Measurements from ENCODE around the gene ARL11.
"Not testable (repeated sequence)": the region's sequence is repeated elsewhere in the genome, so short reads cannot be mapped to it uniquely, and the experiment has no call there.

The ARL11 gene

DNA sequence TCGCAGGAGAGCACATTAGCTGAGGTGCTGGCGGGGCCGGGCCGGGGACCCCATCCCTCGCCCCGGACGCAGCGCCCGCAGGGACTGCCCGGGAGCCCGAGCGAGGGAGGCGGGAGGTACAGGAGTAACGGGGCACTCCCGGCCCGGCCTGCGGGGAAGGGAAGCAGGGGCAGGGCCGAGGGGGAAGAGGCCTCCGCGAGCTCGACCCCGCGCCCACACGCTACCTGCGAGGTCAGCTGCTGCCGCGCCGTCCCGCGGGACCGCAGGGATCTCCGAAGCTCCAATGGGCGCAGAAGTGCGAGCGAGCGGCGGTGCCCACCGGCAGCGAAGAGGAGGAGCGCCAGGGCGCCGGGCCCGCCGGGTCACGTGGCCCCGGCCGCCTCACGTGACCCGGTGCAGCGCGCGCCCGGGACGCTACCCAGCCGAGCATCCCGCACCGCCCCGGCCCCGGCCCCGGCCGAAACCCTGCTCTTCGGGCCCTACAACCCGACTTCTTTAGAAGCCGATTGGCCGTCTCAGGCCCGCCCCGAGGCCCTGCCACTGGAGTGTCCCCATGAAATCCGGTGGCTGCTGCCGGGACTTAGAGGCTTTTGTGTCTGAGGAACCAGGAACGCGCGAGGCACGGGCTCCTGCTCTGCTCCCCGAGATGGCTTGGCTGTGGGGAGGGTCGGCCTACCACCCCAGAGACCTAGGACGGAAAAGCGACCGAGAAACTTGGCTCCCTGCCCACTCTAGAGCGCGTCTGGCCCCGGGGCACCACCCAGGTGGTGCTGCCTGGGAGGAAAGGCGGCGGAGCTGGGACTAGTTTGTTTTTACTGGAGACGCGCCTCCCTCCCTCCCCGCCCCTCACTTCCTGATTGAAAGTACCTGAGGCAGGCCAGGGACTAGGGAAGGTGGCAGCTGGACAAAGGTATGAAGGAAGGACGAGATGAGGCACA lies 42.8 kb upstream of the ARL11 start, which contains the start of gene RCBTB1:
Gene RCBTB1 (minus strand): TSS at position 339 of the 938 bp plus-strand sequence. CDS start 18,279 bp downstream, outside the sequence.
- Histone ChIP-seq H2AK5ac (ENCODE audit: low read length) (no peak within 1 kb of the TSS), H3K23ac (ENCODE audit: low read length) (no peak within 1 kb of the TSS), H3K79me1 (ENCODE audit: low read length) (peaks cover 9% of the 10 kb centered on the region), H3K4me1 (ENCODE audit: control insufficient read depth in 1 of 2, insufficient read depth in 2 of 2, low read length in 2 of 2) (peaks cover 0 to 3% of the 10 kb centered on the region in 2 experiments), H4K8ac (ENCODE audit: low read depth, low read length) (peak within 1 kb of the TSS; percentile 96), H4K91ac (ENCODE audit: low read depth, low read length) (peak within 1 kb of the TSS; percentile 81), H2BK12ac (ENCODE audit: low read length) (no peak within 1 kb of the TSS), H3K36me3 (ENCODE audit: control insufficient read depth in 1 of 2, insufficient read depth in 2 of 2, low read length in 2 of 2) (peaks cover 0 to 2% of the 10 kb centered on the region in 2 experiments), H3K14ac (ENCODE audit: low read length) (peak within 1 kb of the TSS; percentile 85), H3K27ac (ENCODE audit: low read depth, low read length) (peak within 1 kb of the TSS; percentile 62), H3K79me2 (ENCODE audit: control insufficient read depth, insufficient read depth, low read length, poor library complexity) (peaks cover 6% of the 10 kb centered on the region), H3K4me3 (ENCODE audit: low read depth, low read length) (peak within 1 kb of the TSS; percentile 97), H3K27me3 (ENCODE audit: insufficient read depth, low read length) (no peaks in the 10 kb centered on the region), H2AFZ (ENCODE audit: insufficient read depth, low read length, poor library complexity) (peak within 1 kb of the TSS; percentile 85), H4K12ac (ENCODE audit: low read depth, low read length) (peak within 1 kb of the TSS; percentile 89), H3K4me2 (ENCODE audit: low read length) (peak within 1 kb of the TSS; percentile 80), H3K9ac (ENCODE audit: low read length) (peak within 1 kb of the TSS; percentile 88), H3K18ac (ENCODE audit: low read length) (peak within 1 kb of the TSS; percentile 89), H2BK5ac (ENCODE audit: low read depth, low read length, poor library complexity) (peak within 1 kb of the TSS; percentile 55), H2BK120ac (ENCODE audit: insufficient read depth, low read length, poor library complexity) (peak within 1 kb of the TSS; percentile 84), H3K9me3 (ENCODE audit: insufficient read depth, low read depth, low read length) (no peaks in the 10 kb centered on the region), H3K4ac (ENCODE audit: low read depth, low read length) (peak within 1 kb of the TSS; percentile 61)
- peak; percentile 61 to 75 for DNase-seq
- WGBS (ENCODE audit: extremely low coverage, insufficient coverage, insufficient read length): no CpG with 5 or more reads among the region's 87 CpGs

DNA sequence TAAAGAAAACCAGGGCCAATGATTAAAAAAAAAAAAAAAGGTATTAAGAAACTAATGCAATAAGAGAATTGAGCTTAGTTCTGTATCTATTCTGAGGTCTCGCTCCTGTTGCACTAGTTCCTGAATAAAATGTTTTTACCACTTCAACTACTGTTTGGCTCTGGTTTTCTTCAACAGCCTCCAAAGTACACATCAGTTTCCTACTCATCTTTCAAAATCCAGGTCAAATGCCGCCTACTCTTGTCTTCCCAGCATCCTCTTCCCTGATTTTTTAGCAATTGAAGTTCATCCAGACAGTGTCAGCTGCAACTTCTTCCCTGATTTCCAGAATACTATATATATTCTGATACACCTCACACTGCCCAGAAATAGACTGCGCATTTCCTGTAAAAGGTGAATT lies 41.6 kb upstream of the ARL11 start:
- DNase-seq: no peak
- H2BK5ac ChIP-seq (ENCODE audit: low read depth, low read length, poor library complexity): no peak overlapping the region
- WGBS (ENCODE audit: extremely low coverage, insufficient coverage, insufficient read length): no CpG with 5 or more reads among the region's 3 CpGs
- H2AK5ac ChIP-seq (ENCODE audit: low read length): no peak overlapping the region
- H3K18ac ChIP-seq (ENCODE audit: low read length): no peak overlapping the region
- no peak overlapping the region for H2BK120ac ChIP-seq (ENCODE audit: insufficient read depth, low read length, poor library complexity)
- H2BK12ac ChIP-seq (ENCODE audit: low read length): no peak overlapping the region
- no peak overlapping the region for H3K14ac ChIP-seq (ENCODE audit: low read length)
- H4K91ac ChIP-seq (ENCODE audit: low read depth, low read length): no peak overlapping the region
- H2AFZ ChIP-seq (ENCODE audit: insufficient read depth, low read length, poor library complexity): no peak overlapping the region
- H3K36me3 ChIP-seq (ENCODE audit: control insufficient read depth in 1 of 2, insufficient read depth in 2 of 2, low read length in 2 of 2): no peaks in the 10 kb centered on the region
- H3K4me1 ChIP-seq (ENCODE audit: control insufficient read depth in 1 of 2, insufficient read depth in 2 of 2, low read length in 2 of 2): peaks cover 0 to 3% of the 10 kb centered on the region in 2 experiments
- peaks cover 9% of the 10 kb centered on the region for H3K79me1 ChIP-seq (ENCODE audit: low read length)
- no peak overlapping the region for H3K27ac ChIP-seq (ENCODE audit: low read depth, low read length)
- no peak overlapping the region for H3K9ac ChIP-seq (ENCODE audit: low read length)
- H4K8ac ChIP-seq (ENCODE audit: low read depth, low read length): no peak overlapping the region
- H3K9me3 ChIP-seq (ENCODE audit: insufficient read depth, low read depth, low read length): no peaks in the 10 kb centered on the region
- H3K27me3 ChIP-seq (ENCODE audit: insufficient read depth, low read length): no peaks in the 10 kb centered on the region
- no peak overlapping the region for H3K4me2 ChIP-seq (ENCODE audit: low read length)
- no peak overlapping the region for H3K23ac ChIP-seq (ENCODE audit: low read length)
- no peak overlapping the region for H4K12ac ChIP-seq (ENCODE audit: low read depth, low read length)
- no peak overlapping the region for H3K4ac ChIP-seq (ENCODE audit: low read depth, low read length)
- peaks cover 6% of the 10 kb centered on the region for H3K79me2 ChIP-seq (ENCODE audit: control insufficient read depth, insufficient read depth, low read length, poor library complexity)
- H3K4me3 ChIP-seq (ENCODE audit: low read depth, low read length): no peak overlapping the region

DNA sequence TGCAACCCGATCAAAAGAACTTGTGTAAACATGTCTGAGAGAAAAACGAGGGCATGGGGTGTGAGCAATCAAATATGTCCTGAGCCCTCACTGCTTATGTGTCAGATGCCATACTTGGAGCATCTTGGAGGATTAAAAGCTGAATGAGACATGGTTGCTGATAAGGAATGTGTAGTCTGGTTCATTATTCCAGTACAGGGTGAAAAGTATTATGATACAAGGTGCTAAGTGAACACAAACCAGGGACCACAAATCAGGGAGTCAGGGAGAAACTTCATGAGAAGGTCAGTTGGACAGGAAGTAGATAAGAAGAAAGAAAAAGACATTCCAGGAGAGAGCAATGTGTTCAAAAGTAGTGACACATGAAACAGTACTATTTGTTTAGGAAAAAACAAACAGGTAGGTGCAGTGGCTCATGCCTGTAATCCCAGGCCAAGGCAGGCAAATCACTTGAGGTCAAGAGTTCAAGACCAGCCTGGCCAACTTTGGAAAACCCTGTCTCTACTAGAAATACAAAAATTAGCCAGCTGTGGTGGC lies 40.9 kb upstream of the ARL11 start:
- no peak overlapping the region for H4K12ac ChIP-seq (ENCODE audit: low read depth, low read length)
- H3K14ac ChIP-seq (ENCODE audit: low read length): no peak overlapping the region
- no peak overlapping the region for H3K23ac ChIP-seq (ENCODE audit: low read length)
- H4K91ac ChIP-seq (ENCODE audit: low read depth, low read length): no peak overlapping the region
- WGBS (ENCODE audit: extremely low coverage, insufficient coverage, insufficient read length): no CpG with 5 or more reads among the region's 2 CpGs
- H3K4me1 ChIP-seq (ENCODE audit: control insufficient read depth in 1 of 2, insufficient read depth in 2 of 2, low read length in 2 of 2): peaks cover 0 to 3% of the 10 kb centered on the region in 2 experiments
- H4K8ac ChIP-seq (ENCODE audit: low read depth, low read length): no peak overlapping the region
- H3K36me3 ChIP-seq (ENCODE audit: control insufficient read depth in 1 of 2, insufficient read depth in 2 of 2, low read length in 2 of 2): no peaks in the 10 kb centered on the region
- no peak overlapping the region for H3K4me3 ChIP-seq (ENCODE audit: low read depth, low read length)
- H3K9ac ChIP-seq (ENCODE audit: low read length): no peak overlapping the region
- no peak overlapping the region for H2AK5ac ChIP-seq (ENCODE audit: low read length)
- no peak overlapping the region for H3K27ac ChIP-seq (ENCODE audit: low read depth, low read length)
- no peak overlapping the region for H2BK120ac ChIP-seq (ENCODE audit: insufficient read depth, low read length, poor library complexity)
- no peak overlapping the region for H3K4me2 ChIP-seq (ENCODE audit: low read length)
- no peak for DNase-seq
- H3K4ac ChIP-seq (ENCODE audit: low read depth, low read length): no peak overlapping the region
- H2BK12ac ChIP-seq (ENCODE audit: low read length): no peak overlapping the region
- no peaks in the 10 kb centered on the region for H3K27me3 ChIP-seq (ENCODE audit: insufficient read depth, low read length)
- H3K9me3 ChIP-seq (ENCODE audit: insufficient read depth, low read depth, low read length): no peaks in the 10 kb centered on the region
- no peak overlapping the region for H3K18ac ChIP-seq (ENCODE audit: low read length)
- H3K79me2 ChIP-seq (ENCODE audit: control insufficient read depth, insufficient read depth, low read length, poor library complexity): peaks cover 6% of the 10 kb centered on the region
- no peak overlapping the region for H2BK5ac ChIP-seq (ENCODE audit: low read depth, low read length, poor library complexity)
- no peak overlapping the region for H2AFZ ChIP-seq (ENCODE audit: insufficient read depth, low read length, poor library complexity)
- H3K79me1 ChIP-seq (ENCODE audit: low read length): peaks cover 9% of the 10 kb centered on the region

DNA sequence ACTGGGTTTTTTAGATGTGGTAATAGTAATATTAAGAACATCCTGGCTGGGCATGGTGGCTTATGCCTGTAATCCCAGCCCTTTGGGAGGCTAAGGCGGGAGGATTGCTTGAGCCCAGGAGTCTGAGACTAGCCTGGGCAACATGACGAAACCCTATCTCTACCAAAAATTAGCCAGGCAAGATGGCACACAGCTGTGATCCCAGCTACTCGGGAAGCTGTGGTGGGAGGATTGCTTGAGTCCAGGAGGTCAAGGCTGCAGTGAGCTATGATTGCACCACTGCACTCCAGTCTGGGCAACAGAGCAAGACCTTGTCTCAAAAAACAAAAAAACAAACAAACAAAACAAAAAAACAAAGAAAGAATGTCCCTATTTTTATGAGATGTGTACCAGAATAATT lies 37.6 kb upstream of the ARL11 start:
- not testable (repeated sequence) for H3K79me1 ChIP-seq (ENCODE audit: low read length); H4K8ac ChIP-seq (ENCODE audit: low read depth, low read length); H3K18ac ChIP-seq (ENCODE audit: low read length); H3K27me3 ChIP-seq (ENCODE audit: insufficient read depth, low read length); H2BK12ac ChIP-seq (ENCODE audit: low read length); H3K9ac ChIP-seq (ENCODE audit: low read length); H3K79me2 ChIP-seq (ENCODE audit: control insufficient read depth, insufficient read depth, low read length, poor library complexity); H3K14ac ChIP-seq (ENCODE audit: low read length); H4K91ac ChIP-seq (ENCODE audit: low read depth, low read length); H2BK5ac ChIP-seq (ENCODE audit: low read depth, low read length, poor library complexity); H2AK5ac ChIP-seq (ENCODE audit: low read length); H3K27ac ChIP-seq (ENCODE audit: low read depth, low read length); H2BK120ac ChIP-seq (ENCODE audit: insufficient read depth, low read length, poor library complexity); H3K4me1 ChIP-seq (ENCODE audit: control insufficient read depth in 1 of 2, insufficient read depth in 2 of 2, low read length in 2 of 2); H3K36me3 ChIP-seq (ENCODE audit: control insufficient read depth in 1 of 2, insufficient read depth in 2 of 2, low read length in 2 of 2); H4K12ac ChIP-seq (ENCODE audit: low read depth, low read length); DNase-seq; H3K4me3 ChIP-seq (ENCODE audit: low read depth, low read length); H3K4me2 ChIP-seq (ENCODE audit: low read length); H2AFZ ChIP-seq (ENCODE audit: insufficient read depth, low read length, poor library complexity); H3K4ac ChIP-seq (ENCODE audit: low read depth, low read length); H3K9me3 ChIP-seq (ENCODE audit: insufficient read depth, low read depth, low read length); H3K23ac ChIP-seq (ENCODE audit: low read length)
- no CpG with 5 or more reads among the region's 3 CpGs for WGBS (ENCODE audit: extremely low coverage, insufficient coverage, insufficient read length)

All from trophoblast cell (in vitro differentiated cells and primary cell).